DND-41 (cell line): ENCODE data around the gene AOC1.

ENCODE experiments used
- ATAC-seq: fragments of 200-7000 bp; cut with Tn5 transposase; 3 replicates; pipeline ENCODE4 v1.9.1; 2021; ENCODE audit warnings: low read depth; ENCODE audit not compliant: insufficient read depth
- DNase-seq: peaks from one replicate; pipeline ENCODE4 v3.0.0-alpha.2; 2020
- H2AFZ ChIP-seq: 2 replicates; pipeline ENCODE4 v1.6.0; 2012; ENCODE audit warnings: low read depth, low read length
- H3K27ac ChIP-seq: 2 replicates; pipeline ENCODE4 v1.5.1; 2012; ENCODE audit warnings: low read length, inconsistent platforms
- H3K27me3 ChIP-seq: fragments of 200-600 bp; sonication (generic); 2 replicates; pipeline ENCODE4 v1.6.0; 2012; ENCODE audit warnings: low read length, mild to moderate bottlenecking, inconsistent platforms; ENCODE audit not compliant: insufficient read depth, poor library complexity
- H3K36me3 ChIP-seq: 2 replicates; pipeline ENCODE4 v1.5.1; 2012; ENCODE audit warnings: low read length, inconsistent platforms; ENCODE audit not compliant: insufficient read depth
- H3K4me1 ChIP-seq: 2 replicates; pipeline ENCODE4 v1.5.1; 2012; ENCODE audit warnings: mild to moderate bottlenecking, low read length; ENCODE audit not compliant: insufficient read depth
- H3K4me2 ChIP-seq: 2 replicates; pipeline ENCODE4 v1.6.0; 2012; ENCODE audit warnings: mild to moderate bottlenecking, moderate library complexity, low read length, inconsistent platforms; ENCODE audit not compliant: insufficient read depth
- H3K4me3 ChIP-seq, 2 experiments: fragments of 200-600 bp in 1 of 2; shearing (Covaris generic) in 1 of 2; 2 replicates each; pipeline ENCODE4 v1.5.1; 2012 to 2016; ENCODE audit warnings: inconsistent platforms in 2 of 2, low read length in 2 of 2, mild to moderate bottlenecking in 2 of 2, low read depth in 1 of 2, moderate library complexity in 1 of 2
- H3K79me2 ChIP-seq: 2 replicates; pipeline ENCODE4 v1.6.0; 2012; ENCODE audit warnings: low read length, inconsistent platforms; ENCODE audit not compliant: insufficient read depth
- H3K9ac ChIP-seq: 2 replicates; pipeline ENCODE4 v1.6.0; 2012; ENCODE audit warnings: low read depth, mild to moderate bottlenecking, inconsistent platforms, low read length, moderate library complexity
- H3K9me3 ChIP-seq: 2 replicates; pipeline ENCODE4 v1.5.1; 2012; ENCODE audit warnings: low read length, moderate library complexity, mild to moderate bottlenecking, inconsistent platforms; ENCODE audit not compliant: insufficient read depth, severe bottlenecking
- H4K20me1 ChIP-seq: 2 replicates; pipeline ENCODE4 v1.6.0; 2012; ENCODE audit warnings: low read length; ENCODE audit not compliant: insufficient read depth
- EZH2 ChIP-seq: IDR thresholded peaks from 3 replicates; pipeline ENCODE4 v1.6.1; 2012; ENCODE audit warnings: borderline replicate concordance, low read depth, mild to moderate bottlenecking, moderate library complexity, low read length, inconsistent platforms; ENCODE audit not compliant: severe bottlenecking
- TF ChIP-seq, protein P1 (sequence below): IDR thresholded peaks from 2 replicates; pipeline ENCODE4 v1.5.1; 2012; ENCODE audit warnings: borderline replicate concordance, low read length, moderate library complexity, mild to moderate bottlenecking; ENCODE audit not compliant: poor library complexity, severe bottlenecking; ENCODE audit errors: extremely low read depth

AOC1 gene

DNA sequence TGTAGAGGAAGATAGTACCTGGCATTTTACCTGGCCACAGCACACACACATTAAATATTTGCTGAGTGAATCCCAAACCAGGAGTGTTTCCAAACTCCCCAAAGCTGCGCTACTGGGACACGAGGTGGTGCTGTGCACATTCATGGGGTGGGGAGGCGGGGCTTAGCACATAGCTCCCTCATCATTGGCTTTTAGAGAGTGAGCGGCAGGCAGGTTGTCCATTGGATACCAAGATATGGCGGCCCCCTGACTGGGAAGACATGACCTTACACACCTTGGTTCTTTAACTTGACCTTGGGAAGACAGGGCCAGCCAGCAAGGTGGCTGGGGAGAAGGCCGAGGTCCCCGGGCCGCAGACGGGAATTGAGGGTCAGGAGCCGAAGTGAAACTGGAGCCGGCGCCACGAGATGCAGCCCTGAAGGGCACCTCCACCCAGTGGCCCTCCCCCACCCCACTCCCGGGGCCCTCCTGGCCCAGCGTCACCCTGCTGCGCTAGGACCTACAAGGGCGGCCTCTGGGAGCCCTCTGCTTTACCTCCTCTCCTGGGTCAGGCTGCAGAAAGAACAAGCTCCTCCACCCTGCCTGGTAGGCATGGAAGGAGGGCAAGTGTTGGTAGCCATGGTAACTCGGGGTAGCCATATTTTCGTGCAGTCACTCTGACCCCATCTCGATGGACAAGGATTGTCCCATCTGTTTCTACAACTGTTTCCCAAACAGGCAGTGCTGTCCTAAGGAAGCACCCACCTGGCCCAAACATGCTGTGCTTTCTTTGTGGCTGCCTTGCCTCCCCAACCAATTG is 27.7 kb upstream of the AOC1 start:
- TF ChIP-seq EZH2: no peak
- TF ChIP-seq, protein P1, sequence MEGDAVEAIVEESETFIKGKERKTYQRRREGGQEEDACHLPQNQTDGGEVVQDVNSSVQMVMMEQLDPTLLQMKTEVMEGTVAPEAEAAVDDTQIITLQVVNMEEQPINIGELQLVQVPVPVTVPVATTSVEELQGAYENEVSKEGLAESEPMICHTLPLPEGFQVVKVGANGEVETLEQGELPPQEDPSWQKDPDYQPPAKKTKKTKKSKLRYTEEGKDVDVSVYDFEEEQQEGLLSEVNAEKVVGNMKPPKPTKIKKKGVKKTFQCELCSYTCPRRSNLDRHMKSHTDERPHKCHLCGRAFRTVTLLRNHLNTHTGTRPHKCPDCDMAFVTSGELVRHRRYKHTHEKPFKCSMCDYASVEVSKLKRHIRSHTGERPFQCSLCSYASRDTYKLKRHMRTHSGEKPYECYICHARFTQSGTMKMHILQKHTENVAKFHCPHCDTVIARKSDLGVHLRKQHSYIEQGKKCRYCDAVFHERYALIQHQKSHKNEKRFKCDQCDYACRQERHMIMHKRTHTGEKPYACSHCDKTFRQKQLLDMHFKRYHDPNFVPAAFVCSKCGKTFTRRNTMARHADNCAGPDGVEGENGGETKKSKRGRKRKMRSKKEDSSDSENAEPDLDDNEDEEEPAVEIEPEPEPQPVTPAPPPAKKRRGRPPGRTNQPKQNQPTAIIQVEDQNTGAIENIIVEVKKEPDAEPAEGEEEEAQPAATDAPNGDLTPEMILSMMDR: no peak
- H3K27ac ChIP-seq: no peak overlapping the region
- H3K4me3 ChIP-seq: no peak overlapping the region
- DNase-seq (no peak), ATAC-seq (no peak)
- no peaks in the 10 kb centered on the region for H3K79me2 ChIP-seq
- peaks cover 40% of the 10 kb centered on the region for H3K27me3 ChIP-seq
- H3K4me2 ChIP-seq: no peak overlapping the region
- no peaks in the 10 kb centered on the region for H3K36me3 ChIP-seq
- H3K9ac ChIP-seq: no peak overlapping the region
- H3K4me1 ChIP-seq: no peaks in the 10 kb centered on the region
- H3K9me3 ChIP-seq: no peaks in the 10 kb centered on the region
- H2AFZ ChIP-seq: no peak overlapping the region
- no peaks in the 10 kb centered on the region for H4K20me1 ChIP-seq

DNA sequence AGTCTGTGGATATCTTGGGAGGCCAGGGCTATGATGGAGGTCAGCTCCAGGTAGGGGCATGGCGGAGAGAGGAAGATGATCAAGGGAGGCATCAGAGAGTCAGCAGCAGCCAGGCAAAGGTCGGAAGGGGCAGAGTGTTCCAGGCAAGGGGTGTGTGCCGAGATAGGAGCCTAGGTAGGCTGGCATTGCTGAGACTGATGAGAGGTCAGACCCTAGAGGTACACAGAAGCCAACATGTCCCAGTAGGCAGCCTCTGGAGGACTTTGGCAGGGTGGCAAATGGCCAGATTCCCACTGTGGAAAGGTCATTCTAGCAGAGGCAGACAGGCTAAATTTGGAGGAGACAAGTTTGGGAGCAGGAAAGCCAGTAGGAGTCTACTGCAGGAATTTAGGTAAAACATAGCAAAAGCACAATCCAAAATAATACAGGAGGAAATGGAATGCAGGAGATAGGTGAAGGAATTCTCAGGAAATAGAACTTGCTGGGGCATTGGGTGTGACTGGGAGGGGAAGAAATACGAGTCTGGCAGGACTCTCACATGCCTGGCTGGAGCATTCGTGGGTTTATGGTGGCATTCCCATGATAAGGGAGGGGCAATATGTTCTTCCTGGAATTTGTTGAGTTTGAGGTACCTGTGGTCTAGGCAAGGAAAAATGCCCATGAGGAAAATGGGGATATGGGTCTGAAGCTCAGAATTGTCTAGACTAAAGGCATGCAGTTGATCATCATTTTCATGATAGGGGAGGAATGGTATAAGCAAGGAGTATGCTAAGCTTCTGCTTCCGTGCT is 26.1 kb upstream of the AOC1 start:
- Histone ChIP-seq H3K4me3 (no peak overlapping the region), H3K79me2 (no peaks in the 10 kb centered on the region), H2AFZ (no peak overlapping the region), H3K27me3 (peaks cover 38% of the 10 kb centered on the region), H3K9me3 (no peaks in the 10 kb centered on the region), H3K4me2 (no peak overlapping the region), H4K20me1 (no peaks in the 10 kb centered on the region), H3K27ac (no peak overlapping the region), H3K4me1 (no peaks in the 10 kb centered on the region), H3K9ac (no peak overlapping the region), H3K36me3 (no peaks in the 10 kb centered on the region)
- ATAC-seq (no peak), DNase-seq (no peak)
- TF ChIP-seq, protein P1: no peak
- TF ChIP-seq EZH2: no peak

DNA sequence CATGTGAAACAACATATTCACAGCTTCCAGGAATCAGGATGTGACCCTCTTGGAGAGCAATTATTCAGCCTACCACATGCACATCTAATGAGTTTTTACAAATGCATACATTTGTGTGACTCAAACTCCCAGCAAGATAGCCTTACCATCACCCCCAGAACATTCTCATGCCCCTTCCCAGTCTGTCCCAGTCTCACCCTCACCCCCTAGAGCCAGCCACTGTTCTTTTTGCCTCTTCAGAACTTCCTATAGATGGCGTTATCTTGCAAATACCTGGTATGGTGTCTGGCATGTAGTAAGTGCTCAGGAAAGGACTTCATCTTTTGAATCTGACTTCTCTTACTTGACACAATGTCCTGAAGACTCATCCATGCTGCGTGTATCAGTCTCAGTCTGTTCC is 23.9 kb upstream of the AOC1 start:
- Histone ChIP-seq H3K79me2 (no peaks in the 10 kb centered on the region), H3K4me2 (no peak overlapping the region), H3K9ac (no peak overlapping the region), H3K4me3 (no peak overlapping the region), H3K4me1 (no peaks in the 10 kb centered on the region), H3K36me3 (no peaks in the 10 kb centered on the region), H3K27ac (no peak overlapping the region), H2AFZ (no peak overlapping the region), H3K9me3 (no peaks in the 10 kb centered on the region), H3K27me3 (peaks cover 35% of the 10 kb centered on the region), H4K20me1 (no peaks in the 10 kb centered on the region)
- ATAC-seq: no peak
- TF ChIP-seq EZH2: no peak
- TF ChIP-seq, protein P1: no peak
- no peak for DNase-seq
